Muscle layer of colon (tissue), 2 donors: Measurements from ENCODE around the gene TNFAIP2.

Experiments
- H3K27ac ChIP-seq: one replicate; pipeline ENCODE4 v1.7.0; 2013; ENCODE audit warnings: low read depth, mild to moderate bottlenecking, low read length, moderate library complexity
- H3K27me3 ChIP-seq, 2 donors: one replicate each; pipeline ENCODE4 v1.7.0; 2013; ENCODE audit warnings: low read length in 2 of 2, mild to moderate bottlenecking in 2 of 2; ENCODE audit not compliant: insufficient read depth in 2 of 2, control insufficient read depth in 1 of 2
- H3K36me3 ChIP-seq: one replicate; pipeline ENCODE4 v1.7.0; 2013; ENCODE audit warnings: mild to moderate bottlenecking, low read length; ENCODE audit not compliant: insufficient read depth
- H3K4me1 ChIP-seq: one replicate; pipeline ENCODE4 v1.7.0; 2013; ENCODE audit warnings: mild to moderate bottlenecking, low read length; ENCODE audit not compliant: insufficient read depth
- H3K4me3 ChIP-seq, 2 donors: one replicate each; pipeline ENCODE4 v1.7.0; 2013; ENCODE audit warnings: low read length in 2 of 2, low read depth in 1 of 2, mild to moderate bottlenecking in 1 of 2, moderate library complexity in 1 of 2
- H3K9ac ChIP-seq: one replicate; pipeline ENCODE4 v1.7.0; 2013; ENCODE audit warnings: low read length
- H3K9me3 ChIP-seq: one replicate; pipeline ENCODE4 v1.7.0; 2013; ENCODE audit warnings: mild to moderate bottlenecking, low read length
- donor health status: abdominal sarcoma.
- donor health status: Adenocarcinoma of cecum.

The TNFAIP2 gene

DNA sequence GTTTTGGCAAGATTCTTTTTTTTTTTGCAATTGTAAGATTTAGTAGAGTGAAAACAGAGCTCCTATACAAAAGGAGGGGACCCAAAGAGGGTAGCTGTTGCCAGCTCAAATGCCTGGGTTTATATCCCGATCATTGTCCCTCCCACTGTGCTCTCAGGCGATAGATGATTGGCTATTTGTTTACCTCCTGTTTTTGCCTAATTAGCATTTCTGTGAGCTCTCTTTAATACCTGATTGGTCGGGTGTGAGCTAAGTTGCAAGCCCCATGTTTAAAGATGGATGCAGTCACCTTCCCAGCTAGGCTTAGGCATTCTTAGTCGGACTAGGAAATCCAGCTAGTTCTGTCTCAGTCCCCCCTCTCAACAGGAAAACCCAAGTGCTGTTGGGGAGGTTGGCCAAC lies 26.9 kb upstream of the TNFAIP2 start:
- H3K4me1 ChIP-seq: no peaks in the 10 kb centered on the region
- H3K27me3 ChIP-seq: peaks cover 0 to 8% of the 10 kb centered on the region in 2 donors
- H3K36me3 ChIP-seq: no peaks in the 10 kb centered on the region
- no peaks in the 10 kb centered on the region for H3K9me3 ChIP-seq
- H3K9ac ChIP-seq: no peak overlapping the region
- no peak overlapping the region for H3K4me3 ChIP-seq
- H3K27ac ChIP-seq: no peak overlapping the region

- no peaks in the 10 kb centered on the region for H3K9me3 ChIP-seq
- no peak overlapping the region for H3K9ac ChIP-seq
- H3K4me1 ChIP-seq: no peaks in the 10 kb centered on the region
These were observed 25.8 kb upstream of the TNFAIP2 start for GRCh38 chr14:103097244-103097993.

GRCh38 chr14:103097994-103098957 lies 25.0 kb upstream of the TNFAIP2 start:
- Histone ChIP-seq H3K4me1 (no peaks in the 10 kb centered on the region), H3K9ac (no peak overlapping the region), H3K9me3 (no peaks in the 10 kb centered on the region), H3K27ac (no peak overlapping the region), H3K4me3 (no peak overlapping the region), H3K36me3 (no peaks in the 10 kb centered on the region), H3K27me3 (peaks cover 0 to 27% of the 10 kb centered on the region in 2 donors)

More at GRCh38 chr14:103097244-103097993, 25.8 kb upstream of the TNFAIP2 start:
- no peaks in the 10 kb centered on the region for H3K36me3 ChIP-seq
- peaks cover 0 to 18% of the 10 kb centered on the region in 2 donors for H3K27me3 ChIP-seq
- H3K27ac ChIP-seq: no peak overlapping the region
- H3K4me3 ChIP-seq: no peak overlapping the region

GRCh38 chr14:103099081-103099732 lies 24.1 kb upstream of the TNFAIP2 start:
- H3K36me3 ChIP-seq: no peaks in the 10 kb centered on the region
- no peaks in the 10 kb centered on the region for H3K9me3 ChIP-seq
- peaks cover 0 to 36% of the 10 kb centered on the region in 2 donors for H3K27me3 ChIP-seq
- H3K27ac ChIP-seq: no peak overlapping the region
- H3K4me3 ChIP-seq: no peak overlapping the region
- H3K9ac ChIP-seq: no peak overlapping the region
- no peaks in the 10 kb centered on the region for H3K4me1 ChIP-seq

DNA sequence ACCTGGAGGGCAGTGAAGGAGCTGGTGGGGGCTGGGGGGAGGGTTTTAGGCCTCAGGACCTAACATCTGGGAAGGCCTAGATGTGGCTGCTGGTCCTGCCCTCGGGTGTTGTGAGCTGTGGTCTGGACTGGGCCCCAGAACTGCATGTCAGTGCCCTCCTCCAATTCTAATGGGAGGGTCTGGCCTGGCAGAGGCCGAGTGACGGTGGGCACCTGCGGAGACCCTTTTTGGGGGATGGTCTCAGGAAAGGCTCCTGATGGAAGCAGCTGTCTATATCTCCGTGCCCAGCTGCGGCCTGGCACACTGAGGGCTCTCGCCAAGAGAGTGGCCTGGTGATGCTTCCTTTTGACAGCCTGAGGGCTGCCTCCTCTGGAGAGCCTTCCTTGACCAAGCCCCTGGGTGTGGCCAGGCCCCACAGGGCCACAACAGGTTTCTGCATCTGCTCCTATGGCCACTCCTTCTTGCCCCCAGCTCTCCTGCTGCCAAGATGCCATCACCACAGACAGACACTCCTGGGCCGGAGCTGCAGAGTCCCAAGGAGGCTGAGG lies 23.5 kb upstream of the TNFAIP2 start:
- H3K27me3 ChIP-seq: peaks cover 0 to 42% of the 10 kb centered on the region in 2 donors
- no peak overlapping the region for H3K9ac ChIP-seq
- no peak overlapping the region for H3K4me3 ChIP-seq
- no peaks in the 10 kb centered on the region for H3K4me1 ChIP-seq
- H3K36me3 ChIP-seq: no peaks in the 10 kb centered on the region
- H3K27ac ChIP-seq: no peak overlapping the region
- H3K9me3 ChIP-seq: no peaks in the 10 kb centered on the region

DNA sequence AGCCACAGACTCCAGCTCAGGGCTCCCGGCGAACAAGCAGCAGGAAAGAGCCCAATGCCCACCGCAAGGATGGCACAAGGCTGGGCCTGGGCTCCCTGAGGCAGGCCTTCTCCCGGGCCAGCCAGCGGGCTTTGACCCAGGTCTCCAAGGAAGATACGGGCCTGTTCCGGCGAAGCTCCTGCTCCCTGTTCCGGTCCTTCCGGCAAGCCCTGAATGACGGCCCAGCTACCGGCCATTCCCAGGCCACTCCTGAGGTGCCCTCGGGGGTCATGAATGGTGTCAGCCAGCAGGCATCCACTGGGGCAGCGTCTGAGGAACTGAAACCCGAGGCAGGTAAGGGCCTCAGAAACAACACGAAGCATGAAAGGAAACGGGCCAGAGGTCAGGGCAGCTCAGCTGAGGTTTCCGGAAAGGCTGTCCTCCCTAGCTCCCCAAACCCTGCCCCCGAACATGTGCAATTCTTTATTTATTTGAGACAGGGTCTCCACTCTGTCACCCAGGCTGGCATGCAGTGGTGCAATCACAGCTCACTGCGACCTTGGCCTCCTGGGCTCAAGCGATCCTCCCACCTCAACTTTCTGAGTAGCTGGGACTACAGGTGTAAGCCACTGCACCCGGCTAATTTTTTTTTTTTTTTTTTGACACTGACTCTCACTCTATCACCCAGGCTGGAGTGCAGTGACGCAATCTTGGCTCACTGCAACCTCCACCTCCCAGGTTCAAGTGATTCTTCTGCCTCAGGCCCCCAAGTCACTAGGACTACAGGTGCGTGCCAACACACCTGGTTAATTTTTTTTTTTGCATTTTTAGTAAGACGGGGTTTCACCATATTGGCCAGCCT lies 22.8 kb upstream of the TNFAIP2 start:
- Histone ChIP-seq H3K27me3 (peaks cover 0 to 49% of the 10 kb centered on the region in 2 donors), H3K4me3 (no peak overlapping the region), H3K9ac (no peak overlapping the region), H3K27ac (no peak overlapping the region), H3K36me3 (no peaks in the 10 kb centered on the region), H3K4me1 (peaks cover 6% of the 10 kb centered on the region), H3K9me3 (no peaks in the 10 kb centered on the region)

DNA sequence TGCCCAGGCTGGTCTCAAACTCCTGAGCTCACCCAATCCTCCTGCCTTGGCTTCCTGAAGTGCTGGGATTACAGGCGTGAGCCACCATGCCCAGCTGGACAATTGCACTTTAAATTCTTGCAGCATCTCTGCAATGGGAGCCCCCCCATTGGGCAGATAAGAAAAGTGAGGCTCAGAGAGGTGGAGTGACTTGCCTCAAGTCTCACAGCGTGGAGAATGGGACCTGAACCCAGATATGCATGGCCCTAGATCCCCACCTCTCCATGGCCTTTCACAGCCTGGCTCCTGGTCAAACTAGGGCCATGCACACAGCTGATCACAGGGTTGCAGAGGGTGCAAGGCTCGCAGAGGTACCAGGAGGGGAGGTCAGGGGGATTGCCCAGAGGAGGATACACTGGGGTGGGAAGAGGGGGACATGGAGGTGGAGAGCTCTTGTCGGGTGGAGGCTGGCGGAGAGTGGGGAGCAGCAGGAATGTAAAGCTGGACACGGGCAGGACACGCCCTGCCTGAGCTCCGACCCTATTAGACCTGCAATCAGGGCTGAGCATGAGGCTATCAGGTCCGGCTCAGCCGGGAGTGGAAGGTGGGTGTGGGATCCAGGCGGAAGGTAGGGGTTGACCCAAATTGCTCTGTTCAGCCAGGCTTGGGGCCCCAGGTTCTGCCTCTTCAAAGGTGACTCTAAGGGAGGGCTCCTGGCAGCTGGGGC lies 21.9 kb upstream of the TNFAIP2 start:
- Histone ChIP-seq H3K4me3 (no peak overlapping the region), H3K9ac (no peak overlapping the region), H3K4me1 (peaks cover 7% of the 10 kb centered on the region), H3K27ac (no peak overlapping the region), H3K9me3 (no peaks in the 10 kb centered on the region), H3K36me3 (no peaks in the 10 kb centered on the region), H3K27me3 (peaks cover 0 to 55% of the 10 kb centered on the region in 2 donors)

- H3K4me3 ChIP-seq: no peak overlapping the region
- no peak overlapping the region for H3K27ac ChIP-seq
- no peaks in the 10 kb centered on the region for H3K36me3 ChIP-seq
- H3K9me3 ChIP-seq: no peaks in the 10 kb centered on the region
- peaks cover 7% of the 10 kb centered on the region for H3K4me1 ChIP-seq
- H3K9ac ChIP-seq: no peak overlapping the region
- H3K27me3 ChIP-seq: peaks cover 0 to 55% of the 10 kb centered on the region in 2 donors
These were observed 21.1 kb upstream of the TNFAIP2 start for GRCh38 chr14:103101963-103102688.

DNA sequence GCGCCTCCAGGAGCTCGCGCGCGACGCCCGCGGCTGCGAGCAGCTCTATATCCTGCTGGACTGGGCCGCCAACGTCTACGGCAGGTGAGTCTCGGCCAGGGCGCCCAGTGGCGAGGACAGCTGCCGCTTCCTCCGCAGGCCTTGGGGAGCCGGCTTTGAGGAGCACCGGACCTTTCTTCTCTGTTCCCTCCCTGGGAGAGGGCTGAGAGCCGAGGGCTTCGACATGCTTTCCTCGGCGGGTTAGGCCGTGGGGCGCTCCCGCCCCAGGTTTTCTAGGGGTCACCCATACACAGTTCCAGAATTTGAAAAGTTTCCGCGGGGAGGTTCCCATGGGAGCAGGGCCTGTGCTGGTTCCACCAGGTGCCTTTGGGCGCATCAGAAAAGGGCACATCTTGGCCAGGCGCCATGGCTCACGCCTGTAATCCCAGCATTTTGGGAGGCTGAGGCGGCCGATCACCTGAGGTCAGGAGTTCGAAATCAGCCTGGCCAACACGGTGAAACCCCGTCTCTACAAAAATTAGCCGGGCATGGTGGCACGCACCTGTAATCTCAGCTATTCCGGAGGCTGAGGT lies 20.5 kb upstream of the TNFAIP2 start:
- no peak overlapping the region for H3K27ac ChIP-seq
- H3K27me3 ChIP-seq: peaks cover 0 to 55% of the 10 kb centered on the region in 2 donors
- no peak overlapping the region for H3K4me3 ChIP-seq
- no peak overlapping the region for H3K9ac ChIP-seq
- peaks cover 7% of the 10 kb centered on the region for H3K4me1 ChIP-seq
- no peaks in the 10 kb centered on the region for H3K36me3 ChIP-seq
- no peaks in the 10 kb centered on the region for H3K9me3 ChIP-seq
